ENCODE data around the gene RXRG. TPM values are rescaled to one million over a fixed set of nuclear protein-coding genes. Genes with fewer than 3 reads are reported as not detected.

RXRG gene
- total RNA-seq, 1 experiment from 2014 or later = not detected

- Histone ChIP-seq H4K20me1 (ENCODE audit: control insufficient read depth, insufficient read depth, insufficient read length) (no peaks in the 10 kb centered on the region), H4K91ac (ENCODE audit: insufficient read length, low read depth, low read length) (no peak overlapping the region), H2BK15ac (ENCODE audit: low read depth, low read length) (no peak overlapping the region), H4K8ac (replicated peaks; ENCODE audit: insufficient read length, low read depth, low read length) (no peak overlapping the region), H3K79me2 (ENCODE audit: insufficient read depth, low read length) (no peaks in the 10 kb centered on the region), H3K14ac (ENCODE audit: insufficient read depth, low read length) (no peak overlapping the region), H3T11ph (ENCODE audit: low read length) (no peak overlapping the region), H2BK20ac (ENCODE audit: low read depth, low read length, poor library complexity, severe bottlenecking) (no peak overlapping the region), H3K23me2 (ENCODE audit: insufficient read length, low read depth, low read length, poor library complexity, severe bottlenecking) (no peaks in the 10 kb centered on the region), H3K56ac (ENCODE audit: insufficient read length, low read depth, low read length) (no peak overlapping the region), H2BK12ac (ENCODE audit: insufficient read length, low read depth, low read length) (no peak overlapping the region), H3K27me3 (ENCODE audit: insufficient read depth, low read length) (no peaks in the 10 kb centered on the region), H3K9ac (ENCODE audit: extremely low read depth, insufficient read length, low read length) (no peak overlapping the region), H2AFZ (ENCODE audit: low read length) (no peak overlapping the region), H3K9me3 (ENCODE audit: control insufficient read depth, low read depth, low read length) (no peaks in the 10 kb centered on the region), H3K4ac (ENCODE audit: low read depth, low read length) (no peak overlapping the region), H2BK5ac (ENCODE audit: insufficient read length, low read length) (no peak overlapping the region), H3K4me1 (ENCODE audit: insufficient read depth, low read length) (no peaks in the 10 kb centered on the region), H2BK120ac (ENCODE audit: low read depth, low read length, poor library complexity, severe bottlenecking) (no peak overlapping the region), H3K23ac (ENCODE audit: insufficient read length, low read depth, low read length) (no peak overlapping the region), H3K18ac (ENCODE audit: insufficient read length, low read depth, low read length) (no peak overlapping the region), H3K4me2 (ENCODE audit: insufficient read depth, insufficient read length, low read length) (no peak overlapping the region), H2AK5ac (ENCODE audit: insufficient read length, low read length) (no peak overlapping the region), H4K5ac (ENCODE audit: insufficient read length, low read depth, low read length) (no peak overlapping the region), H3K27ac (ENCODE audit: insufficient read length, low read depth, low read length) (no peak overlapping the region), H3K79me1 (ENCODE audit: insufficient read depth, low read depth, low read length, poor library complexity, severe bottlenecking) (no peaks in the 10 kb centered on the region)
- Mint-ChIP-seq H3K27ac (no peak overlapping the region), H3K9me3 (no peaks in the 10 kb centered on the region), H3K27me3 (ENCODE audit: low read depth) (peaks cover 23% of the 10 kb centered on the region), H3K4me1 (peaks cover 1 to 2% of the 10 kb centered on the region in 2 experiments; a peak in 3 of 4 replicates), H3K4me3 (no peak overlapping the region), H3K36me3 (ENCODE audit: insufficient read depth in 1 of 3, low read depth in 3 of 3) (no peaks in the 10 kb centered on the region)
- DNase-seq = peak; percentile 33
- WGBS (ENCODE audit: extremely low coverage, insufficient read length, low lambda C conversion rate) = no CpG with 5 or more reads among the region's 2 CpGs
- TF ChIP-seq CTCF (conservative IDR thresholded peaks at IDR 0.05) = no peak
Observed at GRCh38 chr1:165434281-165434680, 10.6 kb downstream of the RXRG start.

All from H9 (cell line).